Fibroblast of lung (primary cell): ENCODE measurements around the gene LPGAT1.

Source experiments
- EZH2 ChIP-seq: IDR thresholded peaks from 2 replicates; pipeline ENCODE4 v1.5.1; 2012; ENCODE audit warnings: low read length, control low read depth, mild to moderate bottlenecking; ENCODE audit errors: missing control alignments
- TF ChIP-seq, protein P1 (sequence below), 2 donors: IDR thresholded peaks in 1 of 2; conservative IDR thresholded peaks in 1 of 2; 1 replicate in 1 of 2; 2 replicates in 1 of 2; pipeline ENCODE4 v1.5.1; 2011 to 2012; ENCODE audit warnings: low read length in 2 of 2, control low read depth in 1 of 2, inconsistent platforms in 1 of 2, low read depth in 1 of 2, mild to moderate bottlenecking in 1 of 2

DNA sequence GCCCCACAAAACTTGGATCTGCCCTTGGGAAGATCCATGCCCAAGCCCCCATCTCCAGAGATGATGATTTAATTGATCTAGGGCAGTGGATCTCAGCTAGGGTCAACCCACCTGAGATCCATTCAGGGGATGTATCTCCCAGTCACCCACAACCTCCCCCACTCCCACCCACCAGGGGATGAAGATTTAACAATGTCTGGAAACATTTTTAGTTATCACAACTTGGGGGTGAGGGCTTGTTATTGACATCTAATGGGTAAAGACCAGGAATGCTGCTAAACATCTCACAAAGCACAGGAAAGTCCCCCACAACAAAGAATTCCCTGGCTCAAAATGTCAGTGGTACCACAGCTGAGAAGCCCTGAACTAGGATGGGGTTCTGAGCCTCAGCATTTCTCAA is 45.0 kb upstream of the LPGAT1 start:
- TF ChIP-seq, protein P1, sequence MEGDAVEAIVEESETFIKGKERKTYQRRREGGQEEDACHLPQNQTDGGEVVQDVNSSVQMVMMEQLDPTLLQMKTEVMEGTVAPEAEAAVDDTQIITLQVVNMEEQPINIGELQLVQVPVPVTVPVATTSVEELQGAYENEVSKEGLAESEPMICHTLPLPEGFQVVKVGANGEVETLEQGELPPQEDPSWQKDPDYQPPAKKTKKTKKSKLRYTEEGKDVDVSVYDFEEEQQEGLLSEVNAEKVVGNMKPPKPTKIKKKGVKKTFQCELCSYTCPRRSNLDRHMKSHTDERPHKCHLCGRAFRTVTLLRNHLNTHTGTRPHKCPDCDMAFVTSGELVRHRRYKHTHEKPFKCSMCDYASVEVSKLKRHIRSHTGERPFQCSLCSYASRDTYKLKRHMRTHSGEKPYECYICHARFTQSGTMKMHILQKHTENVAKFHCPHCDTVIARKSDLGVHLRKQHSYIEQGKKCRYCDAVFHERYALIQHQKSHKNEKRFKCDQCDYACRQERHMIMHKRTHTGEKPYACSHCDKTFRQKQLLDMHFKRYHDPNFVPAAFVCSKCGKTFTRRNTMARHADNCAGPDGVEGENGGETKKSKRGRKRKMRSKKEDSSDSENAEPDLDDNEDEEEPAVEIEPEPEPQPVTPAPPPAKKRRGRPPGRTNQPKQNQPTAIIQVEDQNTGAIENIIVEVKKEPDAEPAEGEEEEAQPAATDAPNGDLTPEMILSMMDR (conservative IDR thresholded peaks at IDR 0.05 in 1 of 2, IDR thresholded peaks at IDR 0.05 in 1 of 2; ENCODE audit: low read depth in 1 of 2, low read length in 2 of 2), result no peak
- no peak for TF ChIP-seq EZH2
